ENCODE data around the gene PRRC2B.
"Not testable (repeated sequence)": the region's sequence is repeated elsewhere in the genome, so short reads cannot be mapped to it uniquely, and the experiment has no call there.

Gene PRRC2B

DNA sequence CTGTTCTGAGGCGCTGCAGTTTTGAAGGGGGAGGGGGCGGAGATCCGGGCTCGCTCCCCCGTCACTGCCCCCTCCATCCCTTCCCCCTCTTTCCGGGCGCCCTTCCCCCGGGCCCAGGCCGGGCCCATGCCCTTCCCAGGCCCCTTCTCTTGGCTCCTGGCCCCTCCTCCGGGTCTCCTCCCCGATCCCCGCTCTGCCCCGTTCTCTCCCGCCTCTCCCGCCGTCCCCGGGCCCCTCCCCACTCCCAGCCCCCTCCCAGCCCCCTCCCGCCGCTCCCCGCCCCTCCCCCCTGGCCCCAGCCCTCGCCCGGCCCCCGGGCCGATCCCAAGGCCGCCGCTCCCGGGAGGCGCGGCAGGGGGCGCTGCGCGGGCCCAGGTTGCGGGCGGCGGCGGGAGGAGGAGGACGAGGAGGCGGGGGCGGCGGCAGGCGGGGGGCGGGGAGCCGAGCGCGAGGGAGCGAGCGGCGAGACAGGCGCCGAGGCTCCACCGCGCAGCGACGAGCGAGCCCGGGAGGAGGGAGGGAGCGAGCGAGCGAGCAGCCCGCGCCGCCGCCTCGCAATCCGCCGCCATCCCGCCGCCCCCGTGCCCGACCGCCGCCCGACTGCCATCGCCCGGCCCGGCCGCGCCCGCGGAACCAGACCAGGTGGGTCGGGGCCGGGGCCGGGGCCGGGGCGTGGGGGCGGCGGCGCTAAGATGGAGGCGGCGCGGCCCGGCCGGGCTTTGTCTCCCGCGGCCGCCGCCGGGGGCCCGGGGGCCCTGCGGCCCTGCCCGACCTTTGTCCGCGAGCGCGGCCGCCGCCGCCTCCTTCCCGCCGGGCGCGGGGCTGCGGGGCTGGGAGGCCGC, at the start of gene PRRC2B:
Gene PRRC2B, plus strand, starts transcription at position 465 of the 842 bp plus-strand sequence. CDS start 36,059 bp downstream, outside the sequence.
- Histone ChIP-seq H3K4me1 (ENCODE audit: insufficient read depth, insufficient read length) (peaks cover 12% of the 10 kb centered on the region), H3K9me3 (ENCODE audit: insufficient read depth, low read length) (no peaks in the 10 kb centered on the region)
- DNase-seq (ENCODE audit: low read depth, low spot score), result peak; percentile 91

DNA sequence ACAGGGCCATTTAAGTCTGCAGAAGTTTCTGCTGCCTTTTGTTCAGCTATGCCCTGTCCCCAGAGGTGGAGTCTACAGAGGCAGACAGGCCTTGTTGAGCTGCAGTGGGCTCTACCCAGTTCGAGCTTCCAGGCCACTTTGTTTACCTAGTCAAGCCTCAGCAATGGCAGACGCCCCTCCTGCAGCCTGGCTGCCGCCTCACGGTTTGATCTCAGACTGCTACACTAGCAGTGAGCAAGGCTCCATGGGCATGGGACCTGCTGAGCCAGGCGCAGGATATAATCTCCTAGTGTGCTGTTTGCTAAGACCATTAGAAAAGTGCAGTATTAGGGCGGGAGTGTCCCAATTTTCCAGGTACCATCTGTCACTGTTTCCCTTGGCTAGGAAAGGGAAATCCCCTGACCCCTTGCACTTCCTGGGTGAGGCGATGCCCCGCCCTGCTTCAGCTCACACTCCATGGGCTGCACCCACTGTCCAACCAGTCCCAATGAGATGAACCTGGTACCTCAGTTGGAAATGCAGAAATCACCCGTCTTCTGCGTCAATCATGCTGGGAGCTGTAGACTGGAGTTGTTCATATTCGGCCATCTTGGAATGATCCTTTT, 48.9 kb upstream of the PRRC2B start:
- H3K4me3 ChIP-seq (ENCODE audit: insufficient read length, low read depth); H3K36me3 ChIP-seq (ENCODE audit: insufficient read depth, insufficient read length, low read length); DNase-seq (ENCODE audit: low read depth, low spot score); H3K4me1 ChIP-seq (ENCODE audit: insufficient read depth, insufficient read length); H3K27me3 ChIP-seq (ENCODE audit: insufficient read depth, insufficient read length); H3K9ac ChIP-seq (ENCODE audit: insufficient read length, low read depth): not testable (repeated sequence)
- H3K9me3 ChIP-seq (ENCODE audit: insufficient read depth, low read length), result peaks cover 12% of the 10 kb centered on the region; the same call in 1 of the 2 replicates

More for the DNA sequence above, at the start of gene PRRC2B:
- peak within 1 kb of the TSS; percentile 91 for H3K9ac ChIP-seq (ENCODE audit: insufficient read length, low read depth)
- TF ChIP-seq ZNF274 (IDR thresholded peaks at IDR 0.05; ENCODE audit: low read depth, low read length) (no peak), SUZ12 (IDR thresholded peaks at IDR 0.05; ENCODE audit: extremely low read depth, insufficient read depth, insufficient read length) (no peak), YY1 (IDR thresholded peaks at IDR 0.05; ENCODE audit: insufficient read depth, insufficient read length) (no peak)
- H3K36me3 ChIP-seq (ENCODE audit: insufficient read depth, insufficient read length, low read length), result peaks cover 15% of the 10 kb centered on the region
- H3K27me3 ChIP-seq (ENCODE audit: insufficient read depth, insufficient read length), result no peaks in the 10 kb centered on the region
- H3K4me3 ChIP-seq (ENCODE audit: insufficient read length, low read depth), result peak within 1 kb of the TSS; percentile 74

DNA sequence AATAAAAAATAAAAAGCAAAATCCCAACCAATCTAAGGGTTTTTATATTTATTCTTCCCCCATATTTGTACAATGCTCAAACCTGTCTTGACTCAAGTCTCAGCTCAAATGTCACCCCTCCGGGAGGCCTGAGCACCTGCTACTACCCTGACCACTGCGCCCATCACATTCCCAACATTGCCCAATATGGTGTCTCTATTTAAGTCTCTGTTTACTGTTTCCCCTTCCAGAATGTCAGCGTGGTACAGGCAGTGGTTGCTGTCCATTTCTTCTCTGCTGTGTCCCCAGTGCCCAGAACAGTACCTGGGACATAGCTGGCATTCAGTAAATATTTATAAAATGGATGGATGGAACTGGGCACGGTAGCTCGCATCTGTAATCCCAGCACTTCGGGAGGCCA, 47.3 kb upstream of the PRRC2B start:
- H3K4me1 ChIP-seq (ENCODE audit: insufficient read depth, insufficient read length), result peaks cover 6% of the 10 kb centered on the region
- no peaks in the 10 kb centered on the region for H3K36me3 ChIP-seq (ENCODE audit: insufficient read depth, insufficient read length, low read length)
- no peaks in the 10 kb centered on the region for H3K27me3 ChIP-seq (ENCODE audit: insufficient read depth, insufficient read length)
- DNase-seq (ENCODE audit: low read depth, low spot score), result no peak
- no peak overlapping the region for H3K9ac ChIP-seq (ENCODE audit: insufficient read length, low read depth)
- H3K4me3 ChIP-seq (ENCODE audit: insufficient read length, low read depth), result no peak overlapping the region
- H3K9me3 ChIP-seq (ENCODE audit: insufficient read depth, low read length), result peaks cover 12% of the 10 kb centered on the region; the same call in 1 of the 2 replicates
- no peak for TF ChIP-seq SUZ12 (IDR thresholded peaks at IDR 0.05; ENCODE audit: extremely low read depth, insufficient read depth, insufficient read length)
- no peak for TF ChIP-seq ZNF274 (IDR thresholded peaks at IDR 0.05; ENCODE audit: low read depth, low read length)
- no peak for TF ChIP-seq YY1 (IDR thresholded peaks at IDR 0.05; ENCODE audit: insufficient read depth, insufficient read length)

DNA sequence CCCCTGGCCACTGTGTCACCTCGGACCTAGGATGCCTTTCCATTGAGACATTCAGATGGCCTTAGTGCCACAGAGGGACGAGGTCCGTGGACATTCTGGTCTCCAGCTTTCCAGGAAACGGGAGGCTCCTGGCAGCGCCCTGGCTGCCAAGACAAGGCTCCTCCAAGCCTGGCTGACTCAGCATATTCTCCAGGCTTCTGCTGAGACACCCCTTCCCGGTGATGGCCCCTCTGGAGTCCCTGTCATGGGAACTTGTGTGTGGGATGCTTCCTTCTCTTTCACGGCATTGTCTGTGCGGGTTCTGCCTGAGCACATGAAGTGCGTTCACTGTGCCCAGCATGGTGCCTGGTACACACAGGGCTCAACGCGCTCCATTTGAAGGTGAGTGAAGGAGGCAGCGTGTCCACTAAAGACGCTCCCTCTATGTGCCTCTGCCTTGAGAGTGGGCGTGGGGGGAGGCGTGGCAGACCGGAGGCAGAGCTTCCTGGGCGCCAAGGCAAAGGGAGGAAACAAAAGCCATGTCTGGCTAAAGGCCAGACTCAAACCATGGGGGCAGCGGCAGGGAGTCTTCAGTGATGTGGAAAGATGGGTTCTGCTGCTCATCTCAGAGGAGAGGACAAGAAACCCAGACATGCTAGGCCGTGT, 46.4 kb upstream of the PRRC2B start:
- Histone ChIP-seq H3K4me1 (ENCODE audit: insufficient read depth, insufficient read length) (peaks cover 6% of the 10 kb centered on the region), H3K9ac (ENCODE audit: insufficient read length, low read depth) (no peak overlapping the region), H3K4me3 (ENCODE audit: insufficient read length, low read depth) (no peak overlapping the region), H3K9me3 (ENCODE audit: insufficient read depth, low read length) (peaks cover 12% of the 10 kb centered on the region; the same call in 1 of the 2 replicates), H3K36me3 (ENCODE audit: insufficient read depth, insufficient read length, low read length) (no peaks in the 10 kb centered on the region), H3K27me3 (ENCODE audit: insufficient read depth, insufficient read length) (no peaks in the 10 kb centered on the region)
- TF ChIP-seq ZNF274 (IDR thresholded peaks at IDR 0.05; ENCODE audit: low read depth, low read length) (no peak), SUZ12 (IDR thresholded peaks at IDR 0.05; ENCODE audit: extremely low read depth, insufficient read depth, insufficient read length) (no peak), YY1 (IDR thresholded peaks at IDR 0.05; ENCODE audit: insufficient read depth, insufficient read length) (no peak)
- DNase-seq (ENCODE audit: low read depth, low spot score), result no peak

DNA sequence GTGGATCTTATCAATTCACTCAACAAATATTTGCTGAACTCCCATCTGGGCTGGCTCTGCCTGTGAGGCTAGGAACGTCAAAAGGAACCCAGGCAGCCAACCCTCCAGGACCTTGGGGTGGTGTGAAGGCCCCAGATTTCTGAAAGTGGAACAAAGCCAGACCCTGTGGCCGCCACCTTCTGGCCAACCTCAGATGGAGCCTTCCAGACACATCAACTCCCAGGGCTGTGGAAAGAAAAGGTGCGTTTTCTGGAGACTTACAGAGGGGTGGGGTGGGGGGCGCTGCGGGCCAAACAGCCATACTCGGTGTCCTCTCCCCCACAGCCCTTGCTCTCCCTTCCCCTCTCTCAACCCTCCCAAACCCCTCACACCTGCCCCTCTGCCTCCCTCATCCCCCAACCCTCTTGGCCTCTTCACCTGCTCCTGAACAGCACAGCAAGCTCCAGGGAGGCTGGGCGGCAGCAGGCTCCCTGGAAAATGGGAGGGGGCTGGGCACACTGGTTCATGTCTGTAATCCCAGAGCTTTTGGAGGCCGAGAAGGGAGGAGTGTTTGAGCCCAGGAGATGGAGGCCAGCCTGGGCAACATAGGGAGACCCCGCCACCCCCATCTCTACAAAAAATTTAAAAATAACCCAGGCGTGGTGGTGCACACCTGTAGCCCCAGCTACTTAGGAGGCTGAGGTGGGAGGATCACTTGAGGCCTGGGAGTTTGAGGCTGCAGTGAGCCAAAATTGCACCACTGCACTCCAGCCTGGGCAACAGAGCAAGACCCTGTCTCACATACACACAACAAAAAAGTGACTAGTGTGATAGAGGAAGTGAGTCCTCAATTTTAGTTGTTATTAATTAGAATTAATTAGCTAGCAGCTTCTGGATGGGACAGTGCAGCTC, 45.0 kb upstream of the PRRC2B start:
- Histone ChIP-seq H3K9me3 (ENCODE audit: insufficient read depth, low read length) (peaks cover 12% of the 10 kb centered on the region; the same call in 1 of the 2 replicates), H3K4me3 (ENCODE audit: insufficient read length, low read depth) (no peak overlapping the region)
- DNase-seq (ENCODE audit: low read depth, low spot score), result no peak

DNA sequence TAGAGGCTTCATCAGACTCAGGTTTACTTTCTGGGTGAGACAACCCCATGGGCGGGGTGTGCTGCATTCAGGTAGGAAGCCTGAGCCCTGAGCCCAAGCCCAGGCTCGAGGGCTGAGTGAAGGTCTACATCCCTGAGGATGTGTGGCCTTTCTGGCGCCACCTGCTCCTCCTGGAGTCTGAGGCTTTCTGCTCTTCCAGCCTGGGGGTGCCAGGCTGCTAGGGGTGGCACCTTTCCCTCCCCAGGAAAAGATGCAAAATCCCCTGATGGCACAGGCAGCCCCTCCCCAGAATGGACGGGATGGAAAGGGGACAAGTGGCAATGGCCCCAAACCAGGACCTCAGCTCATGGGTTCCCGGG, 44.4 kb upstream of the PRRC2B start:
- peak overlapping the region; percentile 51 for H3K9ac ChIP-seq (ENCODE audit: insufficient read length, low read depth)
- TF ChIP-seq YY1 (IDR thresholded peaks at IDR 0.05; ENCODE audit: insufficient read depth, insufficient read length) (no peak), SUZ12 (IDR thresholded peaks at IDR 0.05; ENCODE audit: extremely low read depth, insufficient read depth, insufficient read length) (no peak), ZNF274 (IDR thresholded peaks at IDR 0.05; ENCODE audit: low read depth, low read length) (no peak)
- H3K9me3 ChIP-seq (ENCODE audit: insufficient read depth, low read length), result peaks cover 12% of the 10 kb centered on the region; the same call in 1 of the 2 replicates
- no peaks in the 10 kb centered on the region for H3K27me3 ChIP-seq (ENCODE audit: insufficient read depth, insufficient read length)
- no peaks in the 10 kb centered on the region for H3K36me3 ChIP-seq (ENCODE audit: insufficient read depth, insufficient read length, low read length)
- H3K4me3 ChIP-seq (ENCODE audit: insufficient read length, low read depth), result no peak overlapping the region
- H3K4me1 ChIP-seq (ENCODE audit: insufficient read depth, insufficient read length), result peaks cover 6% of the 10 kb centered on the region
- DNase-seq (ENCODE audit: low read depth, low spot score), result no peak

More for the DNA sequence above, 45.0 kb upstream of the PRRC2B start:
- Histone ChIP-seq H3K4me1 (ENCODE audit: insufficient read depth, insufficient read length) (peaks cover 6% of the 10 kb centered on the region), H3K36me3 (ENCODE audit: insufficient read depth, insufficient read length, low read length) (no peaks in the 10 kb centered on the region), H3K27me3 (ENCODE audit: insufficient read depth, insufficient read length) (no peaks in the 10 kb centered on the region), H3K9ac (ENCODE audit: insufficient read length, low read depth) (no peak overlapping the region)
- TF ChIP-seq ZNF274 (IDR thresholded peaks at IDR 0.05; ENCODE audit: low read depth, low read length), result no peak
- TF ChIP-seq YY1 (IDR thresholded peaks at IDR 0.05; ENCODE audit: insufficient read depth, insufficient read length), result no peak
- TF ChIP-seq SUZ12 (IDR thresholded peaks at IDR 0.05; ENCODE audit: extremely low read depth, insufficient read depth, insufficient read length), result no peak
